GM18907 (cell line): ENCODE data around the gene ZNF521.
A peak's percentile ranks its signal among the peaks of the same experiment; 100 is the strongest.

Experiments used
- ATAC-seq: cut with Tn5 transposase; IDR thresholded peaks from one replicate; pipeline ENCODE4 v1.9.1; 2021; ENCODE audit warnings: mild to moderate bottlenecking, moderate library complexity; ENCODE audit not compliant: unreplicated experiment

ZNF521 gene

GRCh38 chr18:25229920-25230319 lies 122.0 kb downstream of the ZNF521 start:
- no peak for ATAC-seq

GRCh38 chr18:25229081-25229480 lies 122.9 kb downstream of the ZNF521 start:
- no peak for ATAC-seq

- ATAC-seq, result no peak
Observed at GRCh38 chr18:25228410-25228809, 123.6 kb downstream of the ZNF521 start.

- no peak for ATAC-seq
Observed at GRCh38 chr18:25225151-25225550, 126.8 kb downstream of the ZNF521 start.

- ATAC-seq, result no peak
Observed at GRCh38 chr18:25223899-25224886, 127.8 kb downstream of the ZNF521 start.

- no peak for ATAC-seq
Observed at GRCh38 chr18:25223211-25223610, 128.8 kb downstream of the ZNF521 start.

GRCh38 chr18:25222648-25223047 lies 129.3 kb downstream of the ZNF521 start:
- ATAC-seq, result no peak

- no peak for ATAC-seq
Observed at GRCh38 chr18:25210622-25211021, 141.3 kb downstream of the ZNF521 start.

- ATAC-seq, result no peak
Observed at GRCh38 chr18:25192065-25192464, 159.9 kb downstream of the ZNF521 start.

- peak; percentile 75 for ATAC-seq
Observed at GRCh38 chr18:25190472-25190871, 161.5 kb downstream of the ZNF521 start.

- no peak for ATAC-seq
Observed at GRCh38 chr18:25189391-25190185, 162.4 kb downstream of the ZNF521 start.

- no peak for ATAC-seq
Observed at GRCh38 chr18:25187521-25188192, 164.3 kb downstream of the ZNF521 start.

- no peak for ATAC-seq
Observed at GRCh38 chr18:25186871-25187270, 165.1 kb downstream of the ZNF521 start.

- no peak for ATAC-seq
Observed at GRCh38 chr18:25181993-25182392, 170.0 kb downstream of the ZNF521 start.

- ATAC-seq, result no peak
Observed at GRCh38 chr18:25181581-25181980, 170.4 kb downstream of the ZNF521 start.

- ATAC-seq, result no peak
Observed at GRCh38 chr18:25180973-25181548, 170.9 kb downstream of the ZNF521 start.

GRCh38 chr18:25177631-25178030 lies 174.3 kb downstream of the ZNF521 start:
- ATAC-seq, result no peak

GRCh38 chr18:25176518-25177042 lies 175.4 kb downstream of the ZNF521 start:
- no peak for ATAC-seq

- no peak for ATAC-seq
Observed at GRCh38 chr18:25175558-25176517, 176.1 kb downstream of the ZNF521 start.
